HEK293 (cell line): ENCODE data around the gene PTPRF.
A peak's percentile ranks its signal among the peaks of the same experiment; 100 is the strongest.

ENCODE experiments used
- CTCF ChIA-PET: fragments of 350-600 bp; formaldehyde crosslinking; extraction: SDS; loops from one replicate; lab custom pipeline; 2021; ENCODE audit warnings: antibody characterized with exemption; lab: Yijun Ruan, JAX
- POLR2A ChIA-PET: fragments of 300-600 bp; formaldehyde crosslinking; extraction: SDS; loops from one replicate; lab custom pipeline; 2020; ENCODE audit warnings: antibody characterized with exemption, inconsistent platforms; lab: Yijun Ruan, JAX
- H3K27ac ChIP-seq: fragments of 200-500 bp; sonication (Bioruptor generic); 2 replicates; pipeline ENCODE4 v1.5.1; 2014; ENCODE audit warnings: low read depth, low read length, control low read depth, inconsistent platforms; ENCODE audit errors: extremely low read depth
- H3K36me3 ChIP-seq, 2 experiments: fragments of 200-500 bp in 1 of 2; sonication (Bioruptor generic) in 1 of 2; 1 replicate in 1 of 2; 2 replicates in 1 of 2; pipeline ENCODE4 v1.5.1; 2014 to 2017; ENCODE audit warnings: inconsistent platforms in 2 of 2, low read length in 2 of 2; ENCODE audit not compliant: control insufficient read depth in 2 of 2, insufficient read depth in 1 of 2
- H3K4me1 ChIP-seq: fragments of 200-500 bp; sonication (Bioruptor generic); 2 replicates; pipeline ENCODE4 v1.5.1; 2014; ENCODE audit warnings: mild to moderate bottlenecking, low read length, inconsistent platforms; ENCODE audit not compliant: control insufficient read depth, insufficient read depth
- H3K4me3 ChIP-seq: 2 replicates; pipeline ENCODE4 v1.5.1; 2011; ENCODE audit warnings: low read depth, mild to moderate bottlenecking, control low read depth, low read length, moderate library complexity
- H3K9me3 ChIP-seq: fragments of 200-500 bp; sonication (Bioruptor generic); 2 replicates; pipeline ENCODE4 v1.5.1; 2014; ENCODE audit warnings: low read depth, low read length, inconsistent platforms; ENCODE audit not compliant: control insufficient read depth, insufficient read depth
- EGR2 ChIP-seq: fragments of 450-650 bp; formaldehyde crosslinking; IDR thresholded peaks from 2 replicates; pipeline ENCODE4 v1.5.1; 2016; ENCODE audit warnings: low read depth, missing biosample characterization, missing genetic modification characterization
- GLIS1 ChIP-seq: fragments of 450-650 bp; formaldehyde crosslinking; IDR thresholded peaks from 2 replicates; pipeline ENCODE4 v1.5.1; 2016; ENCODE audit warnings: missing biosample characterization, missing genetic modification characterization
- KLF16 ChIP-seq: fragments of 450-650 bp; formaldehyde crosslinking; IDR thresholded peaks from 2 replicates; pipeline ENCODE4 v1.5.1; 2017; ENCODE audit warnings: missing biosample characterization, missing genetic modification characterization
- SCRT2 ChIP-seq: fragments of 450-650 bp; formaldehyde crosslinking; IDR thresholded peaks from 2 replicates; pipeline ENCODE4 v1.5.1; 2016; ENCODE audit warnings: missing biosample characterization, missing genetic modification characterization
- ZFHX2 ChIP-seq: fragments of 450-650 bp; formaldehyde crosslinking; conservative IDR thresholded peaks from 2 replicates; pipeline ENCODE4 v1.5.1; 2016; ENCODE audit warnings: missing biosample characterization, missing genetic modification characterization
- ZFP37 ChIP-seq: fragments of 450-650 bp; formaldehyde crosslinking; IDR thresholded peaks from 2 replicates; pipeline ENCODE4 v1.5.1; 2016; ENCODE audit warnings: missing biosample characterization, missing genetic modification characterization
- ZNF140 ChIP-seq: fragments of 450-650 bp; formaldehyde crosslinking; IDR thresholded peaks from 2 replicates; pipeline ENCODE4 v1.5.1; 2016; ENCODE audit warnings: missing biosample characterization, missing genetic modification characterization
- ZNF416 ChIP-seq: fragments of 450-650 bp; formaldehyde crosslinking; IDR thresholded peaks from 2 replicates; pipeline ENCODE4 v1.5.1; 2016; ENCODE audit warnings: missing biosample characterization, missing genetic modification characterization
- TF ChIP-seq, protein P1 (sequence below): fragments of 450-650 bp; formaldehyde crosslinking; IDR thresholded peaks from 2 replicates; pipeline ENCODE4 v1.5.1; 2017; ENCODE audit warnings: missing biosample characterization, mild to moderate bottlenecking, missing genetic modification characterization, moderate library complexity
- TF ChIP-seq, protein P2 (sequence below): fragments of 450-650 bp; formaldehyde crosslinking; IDR thresholded peaks from 2 replicates; pipeline ENCODE4 v1.5.1; 2016; ENCODE audit warnings: missing biosample characterization, missing genetic modification characterization
- TF ChIP-seq, protein P3 (sequence below): fragments of 450-650 bp; formaldehyde crosslinking; IDR thresholded peaks from 2 replicates; pipeline ENCODE4 v1.5.1; 2016; ENCODE audit warnings: missing biosample characterization, missing genetic modification characterization
- TF ChIP-seq, protein P4 (sequence below): fragments of 450-650 bp; IDR thresholded peaks from 2 replicates; pipeline ENCODE4 v1.5.1; 2018; ENCODE audit warnings: missing biosample characterization, mild to moderate bottlenecking, missing genetic modification characterization
- TF ChIP-seq, protein P5 (sequence below): fragments of 450-650 bp; formaldehyde crosslinking; IDR thresholded peaks from 2 replicates; pipeline ENCODE4 v1.5.1; 2017; ENCODE audit warnings: missing biosample characterization, missing genetic modification characterization

Gene PTPRF

DNA sequence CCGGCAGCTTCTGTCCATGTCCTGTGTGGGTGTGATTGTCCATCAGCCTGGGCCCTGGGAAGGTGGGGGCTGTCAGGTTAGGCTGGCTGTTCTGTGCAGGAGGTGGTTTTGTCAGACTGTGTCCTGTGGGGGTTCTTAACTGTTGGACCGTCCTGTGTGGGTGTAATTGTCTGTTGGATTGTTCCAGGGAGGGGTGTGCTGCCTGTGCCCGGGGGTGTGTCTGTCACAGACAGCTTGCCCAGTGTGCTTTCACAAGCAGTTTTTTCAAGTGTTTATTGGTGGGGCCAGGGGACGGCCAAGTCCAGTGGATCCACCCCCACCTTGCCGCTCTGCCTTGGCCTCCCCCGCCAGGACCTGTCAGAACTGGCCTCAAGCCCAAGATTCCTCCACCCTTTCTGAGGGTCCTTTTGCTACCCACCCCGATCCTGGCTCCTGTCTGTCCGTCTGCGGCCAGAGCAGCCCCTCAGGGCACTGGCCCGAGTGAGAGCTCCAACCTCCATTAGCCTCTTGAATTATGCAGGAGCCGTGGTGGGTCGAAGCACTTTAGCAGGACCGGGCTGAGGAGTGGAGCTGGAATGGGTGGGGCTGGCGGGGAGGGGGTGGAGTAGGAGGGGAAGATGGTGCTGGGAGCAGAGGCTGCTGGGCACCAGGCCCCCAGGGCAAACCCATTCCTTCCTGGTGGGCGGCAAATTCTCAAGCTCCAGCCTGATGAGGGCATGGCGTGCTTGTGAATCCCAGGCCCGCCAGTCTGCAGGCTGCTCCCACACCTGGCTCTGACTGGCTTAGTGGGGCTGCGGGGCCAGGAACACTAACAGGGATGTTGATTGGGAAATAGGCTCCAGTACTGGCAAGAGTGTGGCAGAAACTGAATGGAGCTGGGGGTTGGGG lies 47.2 kb downstream of the PTPRF start:
- H3K4me1 ChIP-seq, result no peaks in the 10 kb centered on the region
- TF ChIP-seq GLIS1 (tag by site-specific recombination), result peak; percentile 40
- peak; percentile 70 for TF ChIP-seq ZFHX2 (tag by site-specific recombination)
- TF ChIP-seq, protein P1, sequence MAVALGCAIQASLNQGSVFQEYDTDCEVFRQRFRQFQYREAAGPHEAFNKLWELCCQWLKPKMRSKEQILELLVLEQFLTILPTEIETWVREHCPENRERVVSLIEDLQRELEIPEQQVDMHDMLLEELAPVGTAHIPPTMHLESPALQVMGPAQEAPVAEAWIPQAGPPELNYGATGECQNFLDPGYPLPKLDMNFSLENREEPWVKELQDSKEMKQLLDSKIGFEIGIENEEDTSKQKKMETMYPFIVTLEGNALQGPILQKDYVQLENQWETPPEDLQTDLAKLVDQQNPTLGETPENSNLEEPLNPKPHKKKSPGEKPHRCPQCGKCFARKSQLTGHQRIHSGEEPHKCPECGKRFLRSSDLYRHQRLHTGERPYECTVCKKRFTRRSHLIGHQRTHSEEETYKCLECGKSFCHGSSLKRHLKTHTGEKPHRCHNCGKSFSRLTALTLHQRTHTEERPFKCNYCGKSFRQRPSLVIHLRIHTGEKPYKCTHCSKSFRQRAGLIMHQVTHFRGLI, result no peak
- TF ChIP-seq, protein P2, sequence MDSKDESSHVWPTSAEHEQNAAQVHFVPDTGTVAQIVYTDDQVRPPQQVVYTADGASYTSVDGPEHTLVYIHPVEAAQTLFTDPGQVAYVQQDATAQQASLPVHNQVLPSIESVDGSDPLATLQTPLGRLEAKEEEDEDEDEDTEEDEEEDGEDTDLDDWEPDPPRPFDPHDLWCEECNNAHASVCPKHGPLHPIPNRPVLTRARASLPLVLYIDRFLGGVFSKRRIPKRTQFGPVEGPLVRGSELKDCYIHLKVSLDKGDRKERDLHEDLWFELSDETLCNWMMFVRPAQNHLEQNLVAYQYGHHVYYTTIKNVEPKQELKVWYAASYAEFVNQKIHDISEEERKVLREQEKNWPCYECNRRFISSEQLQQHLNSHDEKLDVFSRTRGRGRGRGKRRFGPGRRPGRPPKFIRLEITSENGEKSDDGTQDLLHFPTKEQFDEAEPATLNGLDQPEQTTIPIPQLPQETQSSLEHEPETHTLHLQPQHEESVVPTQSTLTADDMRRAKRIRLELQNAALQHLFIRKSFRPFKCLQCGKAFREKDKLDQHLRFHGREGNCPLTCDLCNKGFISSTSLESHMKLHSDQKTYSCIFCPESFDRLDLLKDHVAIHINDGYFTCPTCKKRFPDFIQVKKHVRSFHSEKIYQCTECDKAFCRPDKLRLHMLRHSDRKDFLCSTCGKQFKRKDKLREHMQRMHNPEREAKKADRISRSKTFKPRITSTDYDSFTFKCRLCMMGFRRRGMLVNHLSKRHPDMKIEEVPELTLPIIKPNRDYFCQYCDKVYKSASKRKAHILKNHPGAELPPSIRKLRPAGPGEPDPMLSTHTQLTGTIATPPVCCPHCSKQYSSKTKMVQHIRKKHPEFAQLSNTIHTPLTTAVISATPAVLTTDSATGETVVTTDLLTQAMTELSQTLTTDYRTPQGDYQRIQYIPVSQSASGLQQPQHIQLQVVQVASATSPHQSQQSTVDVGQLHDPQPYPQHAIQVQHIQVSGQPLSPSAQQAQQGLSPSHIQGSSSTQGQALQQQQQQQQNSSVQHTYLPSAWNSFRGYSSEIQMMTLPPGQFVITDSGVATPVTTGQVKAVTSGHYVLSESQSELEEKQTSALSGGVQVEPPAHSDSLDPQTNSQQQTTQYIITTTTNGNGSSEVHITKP (tag by site-specific recombination), result peak; percentile 48
- no peak for TF ChIP-seq KLF16 (tag by site-specific recombination)
- peak; percentile 74 for TF ChIP-seq EGR2 (tag by site-specific recombination)
- TF ChIP-seq, all 188 proteins: peak for 4
- no peak overlapping the region for H3K4me3 ChIP-seq
- ChIA-PET CTCF (no interaction called here), POLR2A (interaction anchor here (0.6 to 1.0 kb wide), 2 partner anchors 73 to 142 kb away, joined by 3 to 5 read pairs; partner anchors contain the start of gene KDM4A)
- H3K36me3 ChIP-seq, result peaks cover 7 to 76% of the 10 kb centered on the region in 2 experiments; a peak in 2 of 3 replicates
- H3K9me3 ChIP-seq, result no peaks in the 10 kb centered on the region
- no peak overlapping the region for H3K27ac ChIP-seq

DNA sequence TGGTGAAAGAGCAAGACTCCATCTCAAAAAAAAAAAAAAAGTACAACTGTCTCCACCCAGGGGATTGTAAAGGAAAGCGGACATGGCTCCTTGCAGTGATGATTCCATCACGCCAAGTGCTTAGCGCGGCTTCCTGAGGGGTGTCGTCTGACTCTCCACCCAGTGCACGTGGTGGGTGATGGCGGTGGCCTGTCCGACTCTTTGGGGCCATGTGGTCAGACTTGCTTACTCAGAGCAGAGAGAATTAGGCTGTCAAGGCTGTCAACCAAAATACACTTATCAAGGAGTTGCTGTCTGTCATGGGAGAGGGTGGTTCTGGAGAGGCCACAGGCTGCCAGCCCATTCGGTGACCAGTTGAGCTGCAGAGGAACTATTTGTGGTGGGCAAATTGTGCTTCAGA lies 49.4 kb downstream of the PTPRF start:
- TF ChIP-seq, protein P3, sequence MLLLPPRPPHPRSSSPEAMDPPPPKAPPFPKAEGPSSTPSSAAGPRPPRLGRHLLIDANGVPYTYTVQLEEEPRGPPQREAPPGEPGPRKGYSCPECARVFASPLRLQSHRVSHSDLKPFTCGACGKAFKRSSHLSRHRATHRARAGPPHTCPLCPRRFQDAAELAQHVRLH (tag by site-specific recombination), result no peak
- TF ChIP-seq ZFP37 (tag by site-specific recombination), result no peak
- no peak for TF ChIP-seq SCRT2 (tag by site-specific recombination)
- TF ChIP-seq, protein P4, sequence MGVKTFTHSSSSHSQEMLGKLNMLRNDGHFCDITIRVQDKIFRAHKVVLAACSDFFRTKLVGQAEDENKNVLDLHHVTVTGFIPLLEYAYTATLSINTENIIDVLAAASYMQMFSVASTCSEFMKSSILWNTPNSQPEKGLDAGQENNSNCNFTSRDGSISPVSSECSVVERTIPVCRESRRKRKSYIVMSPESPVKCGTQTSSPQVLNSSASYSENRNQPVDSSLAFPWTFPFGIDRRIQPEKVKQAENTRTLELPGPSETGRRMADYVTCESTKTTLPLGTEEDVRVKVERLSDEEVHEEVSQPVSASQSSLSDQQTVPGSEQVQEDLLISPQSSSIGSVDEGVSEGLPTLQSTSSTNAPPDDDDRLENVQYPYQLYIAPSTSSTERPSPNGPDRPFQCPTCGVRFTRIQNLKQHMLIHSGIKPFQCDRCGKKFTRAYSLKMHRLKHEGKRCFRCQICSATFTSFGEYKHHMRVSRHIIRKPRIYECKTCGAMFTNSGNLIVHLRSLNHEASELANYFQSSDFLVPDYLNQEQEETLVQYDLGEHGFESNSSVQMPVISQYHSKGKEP (tag by site-specific recombination), result no peak
- TF ChIP-seq ZNF140 (tag by site-specific recombination), result no peak
- no peak for TF ChIP-seq ZNF416 (tag by site-specific recombination)
- TF ChIP-seq, protein P5, sequence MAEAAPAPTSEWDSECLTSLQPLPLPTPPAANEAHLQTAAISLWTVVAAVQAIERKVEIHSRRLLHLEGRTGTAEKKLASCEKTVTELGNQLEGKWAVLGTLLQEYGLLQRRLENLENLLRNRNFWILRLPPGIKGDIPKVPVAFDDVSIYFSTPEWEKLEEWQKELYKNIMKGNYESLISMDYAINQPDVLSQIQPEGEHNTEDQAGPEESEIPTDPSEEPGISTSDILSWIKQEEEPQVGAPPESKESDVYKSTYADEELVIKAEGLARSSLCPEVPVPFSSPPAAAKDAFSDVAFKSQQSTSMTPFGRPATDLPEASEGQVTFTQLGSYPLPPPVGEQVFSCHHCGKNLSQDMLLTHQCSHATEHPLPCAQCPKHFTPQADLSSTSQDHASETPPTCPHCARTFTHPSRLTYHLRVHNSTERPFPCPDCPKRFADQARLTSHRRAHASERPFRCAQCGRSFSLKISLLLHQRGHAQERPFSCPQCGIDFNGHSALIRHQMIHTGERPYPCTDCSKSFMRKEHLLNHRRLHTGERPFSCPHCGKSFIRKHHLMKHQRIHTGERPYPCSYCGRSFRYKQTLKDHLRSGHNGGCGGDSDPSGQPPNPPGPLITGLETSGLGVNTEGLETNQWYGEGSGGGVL, result no peak
- Histone ChIP-seq H3K4me3 (no peak overlapping the region), H3K9me3 (no peaks in the 10 kb centered on the region), H3K36me3 (peaks cover 3 to 71% of the 10 kb centered on the region in 2 experiments; a peak in 2 of 3 replicates), H3K4me1 (no peaks in the 10 kb centered on the region), H3K27ac (no peak overlapping the region)
- ChIA-PET POLR2A (interaction anchor here (1.6 kb wide), 1 partner anchor 70 kb away, joined by 5 read pairs; the partner anchor contains the start of gene KDM4A), CTCF (interaction anchor here (0.7 kb wide), 1 partner anchor 421 kb away, joined by 3 read pairs; no protein-coding TSS in a partner anchor)
